Skeletal muscle tissue (tissue), 4 donors: ENCODE measurements around the gene EYA4. TPM values are rescaled to one million over a fixed set of nuclear protein-coding genes. Genes with fewer than 3 reads are reported as not detected.

Experiments used
- H3K27ac ChIP-seq: one replicate; pipeline ENCODE4 v1.7.0; 2013; ENCODE audit warnings: mild to moderate bottlenecking, low read depth, low read length, inconsistent platforms
- H3K27me3 ChIP-seq, 3 donors: one replicate each; pipeline ENCODE4 v1.7.0; 2013; ENCODE audit warnings: low read length in 3 of 3; ENCODE audit not compliant: control insufficient read depth in 3 of 3, insufficient read depth in 3 of 3
- H3K36me3 ChIP-seq, 3 donors: one replicate each; pipeline ENCODE4 v1.7.0; 2013; ENCODE audit warnings: low read length in 3 of 3; ENCODE audit not compliant: control insufficient read depth in 3 of 3, insufficient read depth in 3 of 3
- H3K4me1 ChIP-seq, 3 donors: one replicate each; pipeline ENCODE4 v1.7.0; 2013; ENCODE audit warnings: low read length in 3 of 3, mild to moderate bottlenecking in 3 of 3; ENCODE audit not compliant: control insufficient read depth in 3 of 3, insufficient read depth in 3 of 3
- H3K4me3 ChIP-seq, 3 donors: one replicate each; pipeline ENCODE4 v1.7.0; 2013; ENCODE audit warnings: low read length in 3 of 3
- H3K9ac ChIP-seq, 3 donors: one replicate each; pipeline ENCODE4 v1.7.0; 2013; ENCODE audit warnings: low read length in 3 of 3, mild to moderate bottlenecking in 3 of 3, moderate library complexity in 2 of 3, low read depth in 1 of 3
- H3K9me3 ChIP-seq, 3 donors: one replicate each; pipeline ENCODE4 v1.7.0; 2013; ENCODE audit warnings: low read length in 3 of 3; ENCODE audit not compliant: control insufficient read depth in 3 of 3
- total RNA-seq: library from RNA; depleted of rRNA; stranded (reverse); fragments of >200 nt; gene quantifications from one replicate; pipeline ENCODE4 v1.2.3, GENCODE V29; 2014
- donor health status: Osteomylitis.

Gene EYA4
- total RNA-seq, 1 donor from 2014 or later: 40.2 TPM

- Histone ChIP-seq H3K27me3 (no peaks in the 10 kb centered on the region), H3K4me1 (peaks cover 9 to 20% (median 12%) of the 10 kb centered on the region in 3 donors), H3K9me3 (peaks cover 0 to 7% (median 4%) of the 10 kb centered on the region in 3 donors), H3K9ac (no peak overlapping the region), H3K4me3 (no peak overlapping the region), H3K36me3 (no peaks in the 10 kb centered on the region), H3K27ac (no peak overlapping the region)
Measured at GRCh38 chr6:133555685-133556084, 314.5 kb downstream of the EYA4 start.

- no peak overlapping the region for H3K4me3 ChIP-seq
- no peaks in the 10 kb centered on the region for H3K4me1 ChIP-seq
- no peak overlapping the region for H3K9ac ChIP-seq
- no peaks in the 10 kb centered on the region for H3K27me3 ChIP-seq
- no peaks in the 10 kb centered on the region for H3K36me3 ChIP-seq
- peaks cover 0 to 7% (median 4%) of the 10 kb centered on the region in 3 donors for H3K9me3 ChIP-seq
- H3K27ac ChIP-seq: no peak overlapping the region
Measured at GRCh38 chr6:133559926-133560325, 318.8 kb downstream of the EYA4 start.

DNA sequence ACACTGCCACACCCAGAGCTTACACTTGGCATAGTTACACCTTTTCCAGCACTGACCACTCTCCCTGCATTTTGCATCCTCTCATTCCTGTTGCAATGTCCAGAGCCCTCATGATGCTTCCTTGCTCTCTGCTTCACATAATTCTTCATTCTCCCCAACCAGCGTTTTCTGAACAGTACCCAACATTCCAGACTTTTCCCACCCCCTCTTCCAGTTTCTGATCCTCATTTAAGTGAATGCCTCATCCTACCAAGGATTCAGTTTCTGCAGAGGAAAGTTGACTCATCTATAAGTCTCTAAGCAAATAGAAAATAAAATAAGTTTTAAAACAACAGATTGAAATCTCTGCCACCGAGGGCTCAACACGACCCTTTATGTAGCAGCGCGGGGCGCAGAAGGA is 326.5 kb downstream of the EYA4 start:
- no peak overlapping the region for H3K9ac ChIP-seq
- peaks cover 0 to 4% (median 0%) of the 10 kb centered on the region in 3 donors for H3K4me1 ChIP-seq
- H3K4me3 ChIP-seq: no peak overlapping the region
- no peaks in the 10 kb centered on the region for H3K27me3 ChIP-seq
- no peaks in the 10 kb centered on the region for H3K9me3 ChIP-seq
- H3K27ac ChIP-seq: no peak overlapping the region
- no peaks in the 10 kb centered on the region for H3K36me3 ChIP-seq

- Histone ChIP-seq H3K9me3 (no peaks in the 10 kb centered on the region), H3K27me3 (no peaks in the 10 kb centered on the region), H3K36me3 (no peaks in the 10 kb centered on the region), H3K4me3 (peak overlapping the region; percentile 39 to 79 (median 77)), H3K27ac (peak overlapping the region; percentile 31), H3K4me1 (peaks cover 0 to 4% (median 0%) of the 10 kb centered on the region in 3 donors), H3K9ac (peak overlapping the region; percentile 14 to 77 (median 41))
Measured at GRCh38 chr6:133568970-133569889, 328.1 kb downstream of the EYA4 start.

- Histone ChIP-seq H3K27ac (no peak overlapping the region), H3K9ac (no peak overlapping the region), H3K9me3 (no peaks in the 10 kb centered on the region), H3K4me3 (no peak overlapping the region), H3K27me3 (no peaks in the 10 kb centered on the region), H3K4me1 (peaks cover 0 to 4% (median 0%) of the 10 kb centered on the region in 3 donors), H3K36me3 (no peaks in the 10 kb centered on the region)
Measured at GRCh38 chr6:133571681-133572080, 330.5 kb downstream of the EYA4 start.

DNA sequence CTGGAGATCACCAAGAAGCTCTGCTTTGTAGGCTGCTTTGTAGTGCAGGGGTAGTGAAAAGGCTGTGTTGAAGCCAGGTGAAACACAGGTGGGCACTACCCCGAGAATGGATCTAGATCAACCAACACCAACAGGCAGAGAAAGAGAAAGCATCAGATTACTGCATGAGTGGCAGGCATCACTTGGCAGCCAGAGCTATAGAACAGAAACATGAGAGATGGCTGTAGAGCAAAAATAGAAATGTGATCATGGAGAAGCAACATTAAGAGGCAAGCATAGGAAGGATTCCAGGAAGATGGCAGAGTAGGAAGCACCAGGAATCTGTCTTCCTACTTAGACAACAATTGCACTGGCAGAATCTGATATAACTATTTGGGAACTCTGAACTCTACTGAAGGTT is 336.7 kb downstream of the EYA4 start:
- Histone ChIP-seq H3K4me3 (no peak overlapping the region), H3K4me1 (no peaks in the 10 kb centered on the region), H3K36me3 (no peaks in the 10 kb centered on the region), H3K9me3 (no peaks in the 10 kb centered on the region), H3K9ac (no peak overlapping the region), H3K27me3 (no peaks in the 10 kb centered on the region), H3K27ac (peak overlapping the region; percentile 61)
